SK-N-SH (cell line): Measurements from ENCODE around the gene OTOS. TPM values are rescaled to one million over a fixed set of nuclear protein-coding genes. Genes with fewer than 3 reads are reported as not detected.

Source experiments
- CTCF ChIA-PET: fragments of 300-600, 350-600 bp; formaldehyde crosslinking; extraction: SDS; loops from one replicate; lab custom pipeline; 2021; lab: Yijun Ruan, JAX
- POLR2A ChIA-PET: fragments of 350-600 bp; sonication (Branson Sonifier 250); formaldehyde crosslinking; extraction: SDS; loops from one replicate; lab custom pipeline; 2020; ENCODE audit warnings: antibody characterized with exemption, inconsistent platforms; lab: Yijun Ruan, JAX
- DNase-seq: peaks from one replicate; pipeline ENCODE4 v3.0.0; 2012
- H2AFZ ChIP-seq: fragments of 200-600 bp; sonication (generic); 2 replicates; pipeline ENCODE4 v1.8.1; 2016; ENCODE audit warnings: antibody characterized with exemption, mild to moderate bottlenecking, low read depth
- H3F3A ChIP-seq: fragments of 200-600 bp; sonication (generic); replicated peaks from 2 replicates; pipeline ENCODE3; 2016; ENCODE audit warnings: antibody characterized with exemption, mild to moderate bottlenecking; ENCODE audit not compliant: insufficient read depth
- H3K27ac ChIP-seq, 2 experiments: fragments of 200-500 bp in 1 of 2; fragments of 200-600 bp in 1 of 2; sonication (Bioruptor generic) in 1 of 2; sonication (generic), shearing (Covaris generic) in 1 of 2; 2 replicates each; pipeline versions ENCODE4 v1.5.1 to v1.6.1; 2014 to 2016; ENCODE audit warnings: low read depth in 2 of 2, inconsistent platforms in 1 of 2, low read length in 1 of 2, mild to moderate bottlenecking in 1 of 2, mixed read lengths in 1 of 2
- H3K27me3 ChIP-seq: fragments of 200-600 bp; sonication (generic), shearing (Covaris generic); 2 replicates; pipeline ENCODE4 v1.6.1; 2016; ENCODE audit warnings: mixed run types; ENCODE audit not compliant: insufficient read depth
- H3K36me3 ChIP-seq, 2 experiments: fragments of 200-500 bp in 1 of 2; fragments of 200-600 bp in 1 of 2; sonication (Bioruptor generic) in 1 of 2; sonication (generic) in 1 of 2; replicated peaks in 1 of 2; 2 replicates each; pipeline versions ENCODE3 to v1.5.1; 2014 to 2016; ENCODE audit warnings: low read length in 1 of 2, mild to moderate bottlenecking in 1 of 2; ENCODE audit not compliant: insufficient read depth in 2 of 2, control insufficient read depth in 1 of 2
- H3K4me1 ChIP-seq, 2 experiments: fragments of 200-500 bp in 1 of 2; fragments of 200-600 bp in 1 of 2; sonication (Bioruptor generic) in 1 of 2; sonication (generic), shearing (Covaris generic) in 1 of 2; 2 replicates each; pipeline versions ENCODE4 v1.5.1 to v1.6.1; 2014 to 2016; ENCODE audit warnings: low read depth in 1 of 2, low read length in 1 of 2, mixed run types in 1 of 2; ENCODE audit not compliant: insufficient read depth in 2 of 2, control insufficient read depth in 1 of 2
- H3K4me2 ChIP-seq: fragments of 200-600 bp; sonication (generic), shearing (Covaris generic); 2 replicates; pipeline ENCODE4 v1.6.1; 2017; ENCODE audit warnings: mixed run types
- H3K4me3 ChIP-seq, 2 experiments: fragments of 200-500 bp in 1 of 2; fragments of 200-600 bp in 1 of 2; sonication (Bioruptor generic) in 1 of 2; sonication (generic), shearing (Covaris generic) in 1 of 2; 2 replicates each; pipeline versions ENCODE4 v1.5.1 to v1.8.1; 2014 to 2016; ENCODE audit warnings: low read depth in 2 of 2, inconsistent platforms in 1 of 2, low read length in 1 of 2, mild to moderate bottlenecking in 1 of 2, mixed read lengths in 1 of 2, moderate library complexity in 1 of 2
- H3K79me2 ChIP-seq: fragments of 200-600 bp; sonication (generic); 2 replicates; pipeline ENCODE4 v1.8.1; 2017; ENCODE audit warnings: mild to moderate bottlenecking; ENCODE audit not compliant: insufficient read depth
- H3K9ac ChIP-seq: fragments of 200-600 bp; sonication (generic); 2 replicates; pipeline ENCODE4 v1.6.1; 2017; ENCODE audit warnings: mixed run types
- H3K9me2 ChIP-seq: fragments of 200-600 bp; sonication (generic); 2 replicates; pipeline ENCODE4 v1.6.1; 2017; ENCODE audit warnings: mixed run types
- H3K9me3 ChIP-seq: fragments of 200-600 bp; sonication (generic); 2 replicates; pipeline ENCODE4 v1.6.1; 2017; ENCODE audit warnings: mixed run types, mild to moderate bottlenecking, moderate library complexity
- H4K20me1 ChIP-seq: fragments of 200-600 bp; sonication (generic); 2 replicates; pipeline ENCODE4 v1.6.1; 2017; ENCODE audit warnings: mild to moderate bottlenecking, mixed run types; ENCODE audit not compliant: insufficient read depth
- CHD2 ChIP-seq: fragments of 150-350 bp; IDR thresholded peaks from 2 replicates; pipeline ENCODE4 v1.6.1; 2018; ENCODE audit warnings: low read length; ENCODE audit not compliant: partially characterized antibody
- FOXJ3 ChIP-seq: sonication (generic); formaldehyde crosslinking; IDR thresholded peaks from 2 replicates; pipeline ENCODE4 v1.5.1; 2020; ENCODE audit warnings: mild to moderate bottlenecking, missing genetic modification reagents
- FOXM1 ChIP-seq: IDR thresholded peaks from 2 replicates; pipeline ENCODE4 v1.4.0; 2012; ENCODE audit warnings: low read depth, mild to moderate bottlenecking
- GATA2 ChIP-seq: sonication (generic); formaldehyde crosslinking; IDR thresholded peaks from 2 replicates; pipeline ENCODE4 v1.5.0; 2020; ENCODE audit warnings: mild to moderate bottlenecking, missing genetic modification reagents
- MXI1 ChIP-seq: IDR thresholded peaks from 2 replicates; pipeline ENCODE4 v1.6.1; 2012; ENCODE audit warnings: mild to moderate bottlenecking, low read depth, low read length, improper control_type of control experiment
- NRF1 ChIP-seq: IDR thresholded peaks from 2 replicates; pipeline ENCODE4 v1.6.1; 2012; ENCODE audit warnings: low read depth, mild to moderate bottlenecking, low read length
- POLR2AphosphoS5 ChIP-seq: IDR thresholded peaks from 2 replicates; pipeline ENCODE4 v1.6.1; 2012; ENCODE audit warnings: low read depth, low read length
- RXRA ChIP-seq: IDR thresholded peaks from 2 replicates; pipeline ENCODE4 v1.4.0; 2012; ENCODE audit warnings: low read depth, mild to moderate bottlenecking, borderline replicate concordance
- TCF12 ChIP-seq: IDR thresholded peaks from 2 replicates; pipeline ENCODE4 v1.4.0; 2012
- WGBS: methylation state at CpG from one replicate; pipeline ENCODE4 v1.1.6; 2017; ENCODE audit warnings: low lambda C conversion rate; 5-methylcytosine and 5-hydroxymethylcytosine counted together
- polyA plus RNA-seq, 3 experiments: library from polyadenylated mRNA; depleted of rRNA; stranded (reverse); fragments of >200 nt; gene quantifications; 2 replicates each; pipeline ENCODE4 v1.2.3, GENCODE V29; 2012
- TF ChIP-seq, protein P1 (sequence below): IDR thresholded peaks from 2 replicates; pipeline ENCODE4 v1.4.0; 2012; ENCODE audit warnings: low read depth, borderline replicate concordance
- TF ChIP-seq, protein P2 (sequence below): IDR thresholded peaks from 2 replicates; pipeline ENCODE4 v1.4.0; 2012; ENCODE audit warnings: low read depth
- TF ChIP-seq, protein P3 (sequence below): IDR thresholded peaks from 2 replicates; pipeline ENCODE4 v1.4.0; 2012; ENCODE audit warnings: low read depth, borderline replicate concordance
- TF ChIP-seq, protein P4 (sequence below): IDR thresholded peaks from 2 replicates; pipeline ENCODE4; 2012
- TF ChIP-seq, protein P5 (sequence below): fragments of 150-350 bp; IDR thresholded peaks from 2 replicates; pipeline ENCODE4 v1.6.1; 2017; ENCODE audit warnings: antibody characterized with exemption, low read length, low read depth, borderline replicate concordance

The OTOS gene
- polyA plus RNA-seq, 1 of the 3 experiments (the other 2 are of a cell fraction): not detected

DNA sequence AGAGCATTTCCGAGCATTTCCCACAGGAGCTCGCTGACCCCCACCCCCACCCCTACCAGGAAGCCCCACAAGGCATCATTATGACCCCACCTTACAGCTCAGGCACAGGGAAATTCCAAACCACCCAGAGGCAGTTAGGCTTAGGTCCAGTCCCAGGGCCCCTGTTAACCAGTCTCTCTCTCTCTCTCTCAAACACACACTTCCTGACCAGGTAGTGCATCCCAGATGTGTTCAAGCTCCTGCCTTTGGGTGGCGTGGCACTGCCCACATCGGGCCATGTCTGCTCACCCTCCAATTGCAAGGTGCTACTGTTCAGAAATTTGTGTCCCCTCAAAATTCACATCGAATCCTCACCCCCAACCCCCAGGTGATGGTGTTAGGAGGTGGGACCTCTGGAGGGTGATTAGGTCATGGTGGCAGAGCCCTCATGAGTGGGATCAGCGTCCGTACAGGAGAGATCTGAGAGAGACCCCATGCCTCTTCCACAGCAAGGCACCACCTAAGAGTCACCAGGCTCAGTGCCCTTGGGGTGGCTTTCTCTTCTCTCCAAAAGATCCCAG lies 13.2 kb downstream of the OTOS start:
- CTCF ChIA-PET: interaction anchor here (0.6 to 1.0 kb wide), 2 partner anchors 66 to 68 kb away, joined by 3 to 4 read pairs; no protein-coding TSS in a partner anchor
- POLR2A ChIA-PET: no interaction called here
- 91% methylated on average over 6 of the region's 7 CpGs for WGBS

DNA sequence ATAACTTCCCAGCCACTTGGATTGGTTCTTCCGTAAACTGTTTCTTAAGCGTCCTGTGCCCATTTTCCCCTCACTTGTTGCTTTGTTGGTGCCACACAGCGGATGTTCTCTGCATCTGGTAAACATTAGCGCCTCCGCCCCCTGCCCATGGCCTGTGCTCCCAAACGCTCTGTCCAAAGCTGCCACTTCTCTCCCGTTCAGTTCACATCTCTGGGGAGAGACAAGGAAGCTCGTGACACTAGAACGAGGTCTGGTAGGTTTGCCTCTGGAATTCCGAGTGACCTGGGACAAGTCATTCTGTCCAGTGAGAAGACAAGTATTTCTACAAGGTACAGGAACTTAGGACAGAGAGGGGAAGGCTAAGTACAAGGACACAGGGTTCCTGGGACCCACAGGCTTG lies 13.7 kb downstream of the OTOS start:
- H3K9me2 ChIP-seq: no peaks in the 10 kb centered on the region
- H3K36me3 ChIP-seq: peaks cover 0 to 47% of the 10 kb centered on the region in 2 experiments
- no peaks in the 10 kb centered on the region for H3K27me3 ChIP-seq
- no peak overlapping the region for H3K27ac ChIP-seq
- no peak overlapping the region for H3K4me2 ChIP-seq
- H3K9ac ChIP-seq: no peak overlapping the region
- 96% methylated on average over 10 of the region's 10 CpGs for WGBS
- ChIA-PET POLR2A (no interaction called here), CTCF (interaction anchor here (0.6 to 1.0 kb wide), 2 partner anchors 66 to 67 kb away, joined by 3 to 4 read pairs; no protein-coding TSS in a partner anchor)
- no peak for DNase-seq
- H3K4me3 ChIP-seq: no peak overlapping the region
- no peaks in the 10 kb centered on the region for H4K20me1 ChIP-seq
- TF ChIP-seq CHD2: no peak
- TF ChIP-seq, protein P1, sequence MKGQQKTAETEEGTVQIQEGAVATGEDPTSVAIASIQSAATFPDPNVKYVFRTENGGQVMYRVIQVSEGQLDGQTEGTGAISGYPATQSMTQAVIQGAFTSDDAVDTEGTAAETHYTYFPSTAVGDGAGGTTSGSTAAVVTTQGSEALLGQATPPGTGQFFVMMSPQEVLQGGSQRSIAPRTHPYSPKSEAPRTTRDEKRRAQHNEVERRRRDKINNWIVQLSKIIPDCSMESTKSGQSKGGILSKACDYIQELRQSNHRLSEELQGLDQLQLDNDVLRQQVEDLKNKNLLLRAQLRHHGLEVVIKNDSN: no peak
- TF ChIP-seq, protein P2, sequence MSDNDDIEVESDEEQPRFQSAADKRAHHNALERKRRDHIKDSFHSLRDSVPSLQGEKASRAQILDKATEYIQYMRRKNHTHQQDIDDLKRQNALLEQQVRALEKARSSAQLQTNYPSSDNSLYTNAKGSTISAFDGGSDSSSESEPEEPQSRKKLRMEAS: no peak
- TF ChIP-seq TCF12: no peak
- no peak for TF ChIP-seq RXRA
- no peak for TF ChIP-seq MXI1
- no peak for TF ChIP-seq NRF1
- TF ChIP-seq, protein P3, sequence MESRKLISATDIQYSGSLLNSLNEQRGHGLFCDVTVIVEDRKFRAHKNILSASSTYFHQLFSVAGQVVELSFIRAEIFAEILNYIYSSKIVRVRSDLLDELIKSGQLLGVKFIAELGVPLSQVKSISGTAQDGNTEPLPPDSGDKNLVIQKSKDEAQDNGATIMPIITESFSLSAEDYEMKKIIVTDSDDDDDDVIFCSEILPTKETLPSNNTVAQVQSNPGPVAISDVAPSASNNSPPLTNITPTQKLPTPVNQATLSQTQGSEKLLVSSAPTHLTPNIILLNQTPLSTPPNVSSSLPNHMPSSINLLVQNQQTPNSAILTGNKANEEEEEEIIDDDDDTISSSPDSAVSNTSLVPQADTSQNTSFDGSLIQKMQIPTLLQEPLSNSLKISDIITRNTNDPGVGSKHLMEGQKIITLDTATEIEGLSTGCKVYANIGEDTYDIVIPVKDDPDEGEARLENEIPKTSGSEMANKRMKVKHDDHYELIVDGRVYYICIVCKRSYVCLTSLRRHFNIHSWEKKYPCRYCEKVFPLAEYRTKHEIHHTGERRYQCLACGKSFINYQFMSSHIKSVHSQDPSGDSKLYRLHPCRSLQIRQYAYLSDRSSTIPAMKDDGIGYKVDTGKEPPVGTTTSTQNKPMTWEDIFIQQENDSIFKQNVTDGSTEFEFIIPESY: no peak
- no peak for TF ChIP-seq FOXJ3 (CRISPR knock-in tag)
- no peak for TF ChIP-seq GATA2 (CRISPR knock-in tag)
- TF ChIP-seq, protein P4, sequence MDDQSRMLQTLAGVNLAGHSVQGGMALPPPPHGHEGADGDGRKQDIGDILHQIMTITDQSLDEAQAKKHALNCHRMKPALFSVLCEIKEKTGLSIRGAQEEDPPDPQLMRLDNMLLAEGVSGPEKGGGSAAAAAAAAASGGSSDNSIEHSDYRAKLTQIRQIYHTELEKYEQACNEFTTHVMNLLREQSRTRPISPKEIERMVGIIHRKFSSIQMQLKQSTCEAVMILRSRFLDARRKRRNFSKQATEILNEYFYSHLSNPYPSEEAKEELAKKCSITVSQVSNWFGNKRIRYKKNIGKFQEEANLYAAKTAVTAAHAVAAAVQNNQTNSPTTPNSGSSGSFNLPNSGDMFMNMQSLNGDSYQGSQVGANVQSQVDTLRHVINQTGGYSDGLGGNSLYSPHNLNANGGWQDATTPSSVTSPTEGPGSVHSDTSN: no peak
- no peaks in the 10 kb centered on the region for H3K79me2 ChIP-seq
- no peaks in the 10 kb centered on the region for H3F3A ChIP-seq
- no peaks in the 10 kb centered on the region for H3K9me3 ChIP-seq
- no peak overlapping the region for H2AFZ ChIP-seq
- H3K4me1 ChIP-seq: no peaks in the 10 kb centered on the region

More for the DNA sequence above, 13.2 kb downstream of the OTOS start:
- H3K27me3 ChIP-seq: no peaks in the 10 kb centered on the region
- no peak overlapping the region for H3K9ac ChIP-seq
- DNase-seq: no peak
- no peak overlapping the region for H3K4me3 ChIP-seq
- H2AFZ ChIP-seq: no peak overlapping the region
- H3K27ac ChIP-seq: no peak overlapping the region
- no peak overlapping the region for H3K4me2 ChIP-seq
- H4K20me1 ChIP-seq: no peaks in the 10 kb centered on the region
- H3F3A ChIP-seq: no peaks in the 10 kb centered on the region
- TF ChIP-seq, protein P1: no peak
- TF ChIP-seq POLR2AphosphoS5 (no peak), FOXM1 (no peak)
- TF ChIP-seq, protein P5, sequence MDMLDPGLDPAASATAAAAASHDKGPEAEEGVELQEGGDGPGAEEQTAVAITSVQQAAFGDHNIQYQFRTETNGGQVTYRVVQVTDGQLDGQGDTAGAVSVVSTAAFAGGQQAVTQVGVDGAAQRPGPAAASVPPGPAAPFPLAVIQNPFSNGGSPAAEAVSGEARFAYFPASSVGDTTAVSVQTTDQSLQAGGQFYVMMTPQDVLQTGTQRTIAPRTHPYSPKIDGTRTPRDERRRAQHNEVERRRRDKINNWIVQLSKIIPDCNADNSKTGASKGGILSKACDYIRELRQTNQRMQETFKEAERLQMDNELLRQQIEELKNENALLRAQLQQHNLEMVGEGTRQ: no peak
- TF ChIP-seq, protein P2: no peak
- TF ChIP-seq, all 33 proteins: peak for 0
- Histone ChIP-seq H3K4me1 (no peaks in the 10 kb centered on the region), H3K79me2 (no peaks in the 10 kb centered on the region), H3K36me3 (peaks cover 0 to 52% of the 10 kb centered on the region in 2 experiments), H3K9me2 (no peaks in the 10 kb centered on the region), H3K9me3 (no peaks in the 10 kb centered on the region)
